Measurements from ENCODE around the gene AOAH.

The AOAH gene

DNA sequence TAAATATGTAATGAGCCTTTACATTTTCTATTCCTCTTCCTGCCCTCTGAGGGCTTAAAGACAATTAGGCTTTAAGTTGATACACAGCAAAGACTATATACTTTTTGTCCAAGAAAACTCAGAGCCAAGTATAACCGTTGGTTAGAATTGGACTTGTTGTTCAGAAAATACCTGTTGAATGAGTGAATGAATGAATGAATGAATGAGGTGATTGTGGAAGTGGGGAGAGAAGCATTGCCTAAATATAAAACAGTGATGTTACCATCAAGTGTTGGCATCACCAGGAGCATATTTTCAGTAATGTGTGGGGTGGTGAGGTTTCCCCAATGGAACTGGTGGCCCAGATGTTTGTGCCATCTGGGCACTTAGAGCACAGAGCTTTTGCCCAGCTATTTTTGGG lies 106.9 kb downstream of the AOAH start:
- H3K4me3 ChIP-seq (replicated peaks in 1 of 2; ENCODE audit: low read depth in 2 of 2, low read length in 2 of 2): no peak overlapping the region
- DNase-seq (ENCODE audit: low read depth in 2 of 2): no peak
- TF ChIP-seq, protein P1, sequence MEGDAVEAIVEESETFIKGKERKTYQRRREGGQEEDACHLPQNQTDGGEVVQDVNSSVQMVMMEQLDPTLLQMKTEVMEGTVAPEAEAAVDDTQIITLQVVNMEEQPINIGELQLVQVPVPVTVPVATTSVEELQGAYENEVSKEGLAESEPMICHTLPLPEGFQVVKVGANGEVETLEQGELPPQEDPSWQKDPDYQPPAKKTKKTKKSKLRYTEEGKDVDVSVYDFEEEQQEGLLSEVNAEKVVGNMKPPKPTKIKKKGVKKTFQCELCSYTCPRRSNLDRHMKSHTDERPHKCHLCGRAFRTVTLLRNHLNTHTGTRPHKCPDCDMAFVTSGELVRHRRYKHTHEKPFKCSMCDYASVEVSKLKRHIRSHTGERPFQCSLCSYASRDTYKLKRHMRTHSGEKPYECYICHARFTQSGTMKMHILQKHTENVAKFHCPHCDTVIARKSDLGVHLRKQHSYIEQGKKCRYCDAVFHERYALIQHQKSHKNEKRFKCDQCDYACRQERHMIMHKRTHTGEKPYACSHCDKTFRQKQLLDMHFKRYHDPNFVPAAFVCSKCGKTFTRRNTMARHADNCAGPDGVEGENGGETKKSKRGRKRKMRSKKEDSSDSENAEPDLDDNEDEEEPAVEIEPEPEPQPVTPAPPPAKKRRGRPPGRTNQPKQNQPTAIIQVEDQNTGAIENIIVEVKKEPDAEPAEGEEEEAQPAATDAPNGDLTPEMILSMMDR (IDR thresholded peaks at IDR 0.05; ENCODE audit: low read depth, low read length): no peak

DNA sequence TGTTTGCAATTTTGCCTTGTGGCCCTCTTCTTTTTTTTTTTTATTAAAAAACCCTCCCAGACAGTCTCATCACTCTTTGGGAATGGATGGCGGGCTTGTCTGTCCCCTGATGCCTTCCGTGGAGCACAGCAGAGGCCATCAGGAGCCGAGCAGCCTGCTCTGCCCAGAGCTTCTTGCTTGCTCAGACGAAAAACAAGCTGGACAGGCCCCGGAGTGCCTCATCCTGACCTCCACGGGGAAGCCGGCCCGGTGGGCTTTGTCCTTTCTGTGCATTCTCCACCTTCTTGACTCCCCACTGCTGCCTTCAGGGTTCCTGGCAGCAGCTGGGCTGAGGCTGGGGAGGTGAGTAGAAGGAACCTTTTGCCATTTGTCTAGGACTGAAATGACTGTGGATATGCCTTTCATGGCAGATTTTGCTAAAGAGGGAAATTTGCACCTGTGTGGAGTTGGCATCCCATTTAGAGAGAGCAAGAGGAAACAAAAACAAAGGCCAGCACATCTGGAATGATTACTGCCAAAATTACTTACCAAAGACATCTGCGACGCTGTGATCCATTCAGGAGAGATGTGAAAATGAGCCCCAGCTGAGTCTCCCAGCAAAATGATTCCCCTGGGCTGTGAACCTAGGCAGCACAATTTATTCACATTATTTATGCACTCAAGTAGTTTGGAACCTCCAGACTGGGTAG lies 108.3 kb downstream of the AOAH start:
- TF ChIP-seq, protein P1 (IDR thresholded peaks at IDR 0.05; ENCODE audit: low read depth, low read length): no peak
- no peak for DNase-seq (ENCODE audit: low read depth in 2 of 2)
- H3K4me3 ChIP-seq (replicated peaks in 1 of 2; ENCODE audit: low read depth in 2 of 2, low read length in 2 of 2): no peak overlapping the region

DNA sequence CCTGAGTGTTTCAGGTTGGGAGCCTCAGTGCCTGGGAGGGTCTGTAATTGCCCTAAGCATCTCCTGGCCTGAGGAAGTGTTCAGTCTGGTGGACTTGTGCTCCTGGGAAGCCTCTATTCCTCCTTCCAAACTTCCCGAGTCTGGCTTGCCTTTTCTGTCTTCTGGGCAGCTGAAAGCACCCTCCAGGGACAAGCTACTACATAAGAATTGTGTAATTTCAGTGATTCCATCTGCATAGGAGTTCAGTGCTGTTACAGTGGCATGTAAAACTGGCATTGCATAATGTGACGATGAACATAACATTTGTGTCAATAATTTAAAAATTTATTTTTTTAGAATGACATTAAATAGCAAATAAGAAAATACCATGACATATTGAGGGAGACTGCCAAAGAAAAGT lies 109.3 kb downstream of the AOAH start:
- TF ChIP-seq, protein P1 (IDR thresholded peaks at IDR 0.05; ENCODE audit: low read depth, low read length): no peak
- no peak overlapping the region for H3K4me3 ChIP-seq (replicated peaks in 1 of 2; ENCODE audit: low read depth in 2 of 2, low read length in 2 of 2)
- DNase-seq (ENCODE audit: low read depth in 2 of 2): no peak

DNA sequence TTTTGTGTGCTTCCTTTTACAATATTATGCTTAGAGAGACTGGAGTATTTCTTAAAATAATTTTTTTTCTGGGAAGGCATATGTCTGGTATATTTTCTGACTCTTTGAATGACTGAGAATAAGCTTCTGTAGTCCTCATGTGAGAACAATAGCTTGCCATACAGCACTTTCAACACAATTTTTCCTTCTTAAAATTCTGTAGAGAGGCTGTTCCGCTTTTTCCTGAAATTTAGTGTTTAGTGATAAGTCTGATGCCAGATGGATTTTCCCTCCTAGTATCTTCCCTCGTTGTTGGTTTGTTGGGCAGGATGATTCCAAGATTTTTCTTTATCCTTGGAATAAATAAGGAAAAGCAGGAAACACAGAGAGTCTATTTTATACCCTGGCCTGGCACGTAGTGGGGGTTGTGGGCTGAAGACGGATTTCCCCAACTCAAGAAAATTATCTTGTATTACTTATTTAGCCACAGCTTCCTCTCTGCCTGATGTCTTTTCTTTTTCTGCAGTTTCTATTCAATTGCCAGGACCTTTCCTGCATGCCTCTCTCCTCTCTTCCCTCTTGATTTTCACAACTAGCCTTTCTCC lies 111.2 kb downstream of the AOAH start:
- TF ChIP-seq, protein P1 (IDR thresholded peaks at IDR 0.05; ENCODE audit: low read depth, low read length): no peak
- no peak overlapping the region for H3K4me3 ChIP-seq (replicated peaks in 1 of 2; ENCODE audit: low read depth in 2 of 2, low read length in 2 of 2)
- no peak for DNase-seq (ENCODE audit: low read depth in 2 of 2)

DNA sequence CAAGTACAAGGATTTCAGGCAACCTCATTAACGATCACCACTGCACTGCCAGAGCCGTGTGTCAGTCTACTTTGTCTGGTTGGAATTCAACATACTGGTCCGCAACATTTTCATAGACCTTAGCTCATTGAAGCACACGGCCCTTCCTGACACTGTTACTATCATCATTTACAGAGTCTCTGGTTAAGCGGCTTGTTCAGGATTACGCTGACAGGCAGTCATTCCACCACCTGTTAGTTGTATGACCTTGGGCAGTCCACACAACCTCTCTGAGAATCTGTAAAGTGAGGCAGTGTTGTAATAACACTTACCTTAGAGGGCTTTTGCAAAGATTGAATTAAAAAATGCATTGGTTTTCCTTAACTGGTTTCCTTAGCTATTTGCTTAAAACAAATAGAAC lies 112.6 kb downstream of the AOAH start:
- H3K4me3 ChIP-seq (replicated peaks in 1 of 2; ENCODE audit: low read depth in 2 of 2, low read length in 2 of 2): no peak overlapping the region
- TF ChIP-seq, protein P1 (IDR thresholded peaks at IDR 0.05; ENCODE audit: low read depth, low read length): no peak
- no peak for DNase-seq (ENCODE audit: low read depth in 2 of 2)

DNA sequence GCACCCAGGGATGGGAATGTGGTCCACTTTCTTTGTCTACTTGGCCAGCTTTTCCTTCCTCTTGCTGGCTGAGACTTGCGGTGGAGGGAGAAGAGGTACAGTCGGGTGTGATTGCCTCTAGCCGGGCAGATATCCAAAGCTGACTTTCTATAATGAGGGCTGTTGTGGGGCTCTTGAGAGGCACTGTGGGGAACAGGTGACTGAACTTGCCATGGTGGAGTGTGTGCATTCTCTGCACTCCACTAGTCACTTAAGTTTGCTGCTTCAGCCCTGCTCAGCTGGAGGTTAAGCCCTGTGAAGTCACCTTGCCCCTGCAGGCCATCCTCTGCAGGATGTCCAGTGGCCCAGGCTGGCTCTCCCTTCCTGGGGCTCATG lies 116.6 kb downstream of the AOAH start:
- no peak overlapping the region for H3K4me3 ChIP-seq (replicated peaks in 1 of 2; ENCODE audit: low read depth in 2 of 2, low read length in 2 of 2)
- no peak for DNase-seq (ENCODE audit: low read depth in 2 of 2)
- TF ChIP-seq, protein P1 (IDR thresholded peaks at IDR 0.05; ENCODE audit: low read depth, low read length): no peak

Measured in cardiac fibroblast (primary cell).